ENCODE data around the gene DRAM1.

The DRAM1 gene

DNA sequence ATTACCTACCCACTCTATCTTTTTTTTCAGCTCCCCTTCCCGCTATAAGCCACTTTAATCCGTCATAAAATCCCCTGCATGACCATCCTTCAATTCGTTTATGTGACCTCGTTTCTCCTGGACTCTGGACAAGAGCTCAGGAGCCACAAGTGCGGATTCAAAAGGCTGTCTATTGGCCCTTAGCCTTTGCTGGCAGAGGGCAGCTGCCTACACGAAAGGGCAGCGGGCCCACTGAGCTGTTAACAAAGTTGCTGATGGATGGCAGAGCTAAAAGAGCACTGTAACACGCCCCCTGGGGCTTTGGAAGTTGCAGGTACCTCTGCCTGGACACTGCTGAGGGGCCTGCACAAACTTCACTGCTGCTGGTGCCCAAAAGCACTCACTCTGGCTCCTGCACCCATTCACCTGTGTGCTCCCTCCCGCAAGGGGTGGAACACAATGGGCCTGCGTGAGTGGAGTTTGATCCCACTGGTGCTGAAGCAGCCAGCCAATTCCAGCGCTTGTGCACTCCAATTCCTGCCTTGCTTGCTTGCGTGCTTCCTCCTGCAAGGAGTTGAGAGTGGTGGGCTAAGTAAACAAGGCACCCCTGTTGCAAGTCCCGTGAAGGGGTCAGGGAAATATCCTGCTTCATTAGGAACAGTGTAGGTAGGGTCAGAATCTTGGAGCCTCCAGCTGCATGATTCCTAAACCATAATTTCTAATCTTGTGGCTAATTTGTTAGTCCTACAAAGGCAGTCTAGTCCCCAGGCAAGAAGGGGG lies 10.6 kb upstream of the DRAM1 start:
- no peak for TF ChIP-seq CTCF (IDR thresholded peaks at IDR 0.05)

DNA sequence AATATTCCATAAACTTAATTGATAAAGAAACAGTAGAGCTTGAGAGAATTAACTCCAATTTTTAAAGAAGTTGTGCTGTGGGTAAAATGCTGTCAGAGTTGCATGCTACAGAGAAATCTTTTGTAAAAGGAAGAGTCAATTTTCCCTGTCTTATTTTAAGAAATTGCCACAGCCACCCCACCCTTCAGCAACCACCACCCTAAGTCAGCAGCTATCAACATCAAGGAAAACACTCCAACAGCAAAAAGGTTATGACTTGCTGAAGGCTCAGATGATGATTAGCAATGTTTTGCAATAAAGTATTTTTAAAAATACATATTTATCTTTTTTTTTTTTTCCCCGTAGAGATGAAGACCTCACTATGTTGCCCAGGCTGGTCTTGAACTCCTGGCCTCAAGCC lies 6.5 kb upstream of the DRAM1 start:
- TF ChIP-seq CTCF (IDR thresholded peaks at IDR 0.05), result no peak

DNA sequence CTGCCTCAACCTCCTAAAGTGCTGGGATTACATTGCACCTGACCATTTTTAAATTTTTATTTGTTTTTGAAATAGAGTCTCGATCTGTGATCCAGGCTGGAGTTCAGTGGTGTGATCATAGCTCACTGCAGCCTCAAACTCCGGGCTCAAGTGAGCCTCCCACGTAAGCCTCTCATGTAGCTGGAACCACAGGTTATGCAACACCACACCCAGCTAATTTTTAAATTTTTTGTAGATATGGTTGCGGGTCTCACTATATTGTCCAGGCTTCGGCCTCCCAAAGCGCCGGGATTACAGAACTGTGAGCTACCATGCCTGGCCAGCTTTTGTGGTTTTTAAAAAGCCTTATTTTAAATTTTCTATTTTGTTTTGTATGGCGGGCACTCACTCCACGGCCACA lies 2.2 kb upstream of the DRAM1 start:
- no peak for TF ChIP-seq CTCF (IDR thresholded peaks at IDR 0.05)

DNA sequence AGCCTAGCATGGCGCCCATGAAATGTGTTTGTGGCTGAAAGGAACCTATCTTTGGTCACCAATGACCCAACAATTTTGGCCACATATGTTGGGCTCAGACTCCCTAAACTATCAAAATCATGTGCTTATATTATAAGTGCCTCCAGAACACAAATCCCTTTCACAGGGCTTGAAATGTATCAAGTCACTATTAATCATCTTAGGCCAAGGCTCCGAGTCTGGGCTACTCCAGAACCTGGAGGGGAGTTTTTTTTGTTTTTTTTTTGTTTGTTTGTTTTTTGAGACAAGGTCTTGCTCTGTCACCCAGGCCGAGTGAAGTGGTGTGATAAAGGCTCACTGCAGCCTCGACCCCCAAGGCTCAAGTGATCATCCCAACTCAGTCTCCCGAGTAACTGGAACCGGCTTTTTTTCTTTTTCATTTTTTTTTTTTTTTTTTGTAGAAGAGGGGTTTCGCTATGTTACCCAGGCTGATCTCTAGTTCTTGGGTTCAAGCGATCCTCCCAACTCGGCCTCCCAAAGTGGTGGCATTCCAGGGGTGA lies 989 bp upstream of the DRAM1 start:
- TF ChIP-seq CTCF (IDR thresholded peaks at IDR 0.05), result no peak

DNA sequence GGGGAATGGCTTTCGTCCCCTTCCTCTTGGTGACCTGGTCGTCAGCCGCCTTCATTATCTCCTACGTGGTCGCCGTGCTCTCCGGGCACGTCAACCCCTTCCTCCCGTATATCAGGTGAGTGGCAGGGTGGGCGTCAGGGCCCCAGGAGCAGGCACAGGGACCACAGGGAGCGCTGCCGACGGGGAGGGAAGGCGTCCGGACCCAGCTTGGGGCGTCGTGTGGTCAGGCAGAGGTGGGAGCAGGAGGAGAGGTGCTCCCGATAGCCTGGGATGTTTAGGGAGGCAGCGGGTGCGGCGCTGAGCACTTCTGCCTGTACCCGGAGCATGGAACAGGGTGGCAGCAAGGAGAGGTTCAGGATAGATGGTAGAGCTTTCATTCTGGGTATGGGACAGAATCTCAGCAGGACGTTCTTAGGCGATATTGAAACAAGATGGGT lies 444 bp downstream of the DRAM1 start:
- TF ChIP-seq CTCF (IDR thresholded peaks at IDR 0.05), result no peak

GRCh38 chr12:101878243-101878821 lies 952 bp downstream of the DRAM1 start:
- no peak for TF ChIP-seq CTCF (IDR thresholded peaks at IDR 0.05)

DNA sequence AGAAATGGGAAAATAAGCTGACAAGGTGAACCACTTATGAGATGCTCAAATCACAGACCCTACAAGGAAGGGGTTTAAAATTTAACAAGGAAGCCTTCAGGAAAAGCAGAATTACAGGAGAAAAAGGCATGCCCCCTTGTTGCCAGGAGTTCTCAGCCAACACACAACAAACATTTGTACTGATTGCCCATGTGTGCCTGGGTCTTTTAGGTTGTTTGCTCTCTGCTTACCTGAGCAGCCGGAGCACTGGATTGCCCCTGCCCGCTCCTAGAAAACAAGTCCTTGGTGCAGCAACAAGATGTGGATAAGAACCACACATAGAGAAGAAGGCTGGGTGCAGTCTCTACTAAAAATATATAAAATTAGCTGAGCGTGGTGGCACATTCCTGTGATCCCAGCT lies 3.4 kb downstream of the DRAM1 start:
- TF ChIP-seq CTCF (IDR thresholded peaks at IDR 0.05), result no peak
